GM12878 (cell line): ENCODE data around the gene CAPN3. TPM values are rescaled to one million over a fixed set of nuclear protein-coding genes. Genes with fewer than 3 reads are reported as not detected.

ENCODE experiments used
- ATAC-seq: fragments of 200-7000 bp; cut with Tn5 transposase; 3 replicates; pipeline ENCODE4 v1.9.1; 2020; ENCODE audit warnings: mild to moderate bottlenecking, moderate library complexity
- BruUV-seq: library from RNA; stranded (reverse); fragments of 400-500 nt; replicated peaks from 2 replicates; lab custom pipeline; 2021; lab: Mats Ljungman, UMichigan
- CTCF ChIA-PET: fragments of 300-600 bp; sonication (Branson Sonifier 250); formaldehyde crosslinking; extraction: SDS; loops from one replicate; lab custom pipeline; 2021; ENCODE audit warnings: inconsistent platforms; lab: Yijun Ruan, JAX
- POLR2A ChIA-PET: fragments of 350-600 bp; formaldehyde crosslinking; extraction: SDS; loops from one replicate; lab custom pipeline; 2021; ENCODE audit warnings: inconsistent platforms; lab: Charles Lee
- RAD21 ChIA-PET: fragments of 300-600 bp; sonication (Branson Sonifier 250); formaldehyde crosslinking; loops from one replicate; lab custom pipeline; 2023; ENCODE audit warnings: antibody characterized with exemption; ENCODE audit not compliant: unreplicated experiment; lab: Charles Lee
- SMC1A ChIA-PET: fragments of 300-600 bp; sonication (Branson Sonifier 250); formaldehyde crosslinking; loops from one replicate; lab custom pipeline; 2023; ENCODE audit not compliant: unreplicated experiment, uncharacterized antibody; lab: Charles Lee
- DNase-seq: peaks from one replicate; pipeline ENCODE4 v3.0.0-alpha.2; 2011; ENCODE audit warnings: low read depth, low spot score
- FAIRE-seq: peaks from 3 replicates; lab custom pipeline; 2011; peaks lifted over from hg19 to GRCh38; lab: Jason Lieb, UNC
- H2AFZ ChIP-seq: 2 replicates; pipeline ENCODE4 v1.6.0; 2011; ENCODE audit warnings: low read depth, low read length, control low read depth; ENCODE audit not compliant: control insufficient read depth
- H3K27ac ChIP-seq: 2 replicates; pipeline ENCODE4 v1.5.1; 2011; ENCODE audit warnings: control low read depth; ENCODE audit not compliant: control insufficient read depth, insufficient read depth
- H3K27me3 ChIP-seq, 2 experiments: replicated peaks in 1 of 2; 2 replicates each; pipeline versions ENCODE4 v1.6.0 to v1.6.1; 2011; ENCODE audit warnings: low read length in 1 of 2; ENCODE audit not compliant: control insufficient read depth in 2 of 2, insufficient read depth in 2 of 2
- H3K36me3 ChIP-seq, 2 experiments: 2 replicates each; pipeline ENCODE4 v1.5.1; 2011; ENCODE audit warnings: low read length in 1 of 2; ENCODE audit not compliant: control insufficient read depth in 2 of 2, insufficient read depth in 2 of 2
- H3K4me1 ChIP-seq: 2 replicates; pipeline ENCODE4 v1.6.1; 2011; ENCODE audit warnings: mild to moderate bottlenecking, low read length, moderate library complexity, mixed read lengths; ENCODE audit not compliant: control insufficient read depth, insufficient read depth
- H3K4me2 ChIP-seq: 2 replicates; pipeline ENCODE4 v1.6.0; 2011; ENCODE audit warnings: control low read depth; ENCODE audit not compliant: control insufficient read depth, insufficient read depth
- H3K4me3 ChIP-seq: fragments of 200-600 bp; sonication (generic); 2 replicates; pipeline ENCODE4 v1.5.1; 2016
- H3K79me2 ChIP-seq: 2 replicates; pipeline ENCODE4 v1.6.0; 2011; ENCODE audit warnings: low read length; ENCODE audit not compliant: control insufficient read depth, insufficient read depth
- H3K9ac ChIP-seq: 2 replicates; pipeline ENCODE4 v1.8.0; 2011; ENCODE audit warnings: low read length, control low read depth, mixed read lengths; ENCODE audit not compliant: control insufficient read depth, insufficient read depth
- H3K9me3 ChIP-seq: replicated peaks from 3 replicates; pipeline ENCODE4 v1.5.1; 2011; ENCODE audit warnings: mild to moderate bottlenecking, low read length; ENCODE audit not compliant: control insufficient read depth, insufficient read depth
- H4K20me1 ChIP-seq: 2 replicates; pipeline ENCODE4 v1.6.0; 2011; ENCODE audit not compliant: control insufficient read depth, insufficient read depth
- ATF3 ChIP-seq: IDR thresholded peaks from 2 replicates; pipeline ENCODE4 v1.6.1; 2011; ENCODE audit warnings: low read depth, mild to moderate bottlenecking, low read length, moderate library complexity, borderline replicate concordance; ENCODE audit errors: extremely low read depth
- CBFB ChIP-seq: IDR thresholded peaks from 2 replicates; pipeline ENCODE4 v1.6.1; 2016; ENCODE audit warnings: antibody characterized with exemption, low read depth
- CEBPB ChIP-seq, 2 experiments: fragments of 150-350 bp in 1 of 2; IDR thresholded peaks; 2 replicates each; pipeline ENCODE4 v1.6.1; 2012 to 2014; ENCODE audit warnings: low read depth in 2 of 2, low read length in 2 of 2, borderline replicate concordance in 1 of 2, inconsistent platforms in 1 of 2
- GABPA ChIP-seq: IDR thresholded peaks from 2 replicates; pipeline ENCODE4 v1.6.1; 2014; ENCODE audit warnings: antibody characterized with exemption, low read depth, mild to moderate bottlenecking, inconsistent platforms
- MEF2B ChIP-seq: fragments of 450-650 bp; IDR thresholded peaks from 2 replicates; pipeline ENCODE4 v1.6.1; 2018; ENCODE audit warnings: mild to moderate bottlenecking, moderate library complexity; ENCODE audit not compliant: partially characterized antibody, poor library complexity, severe bottlenecking
- MTA2 ChIP-seq: fragments of 450-650 bp; IDR thresholded peaks from 2 replicates; pipeline ENCODE4 v1.6.1; 2016; ENCODE audit warnings: low read depth, mild to moderate bottlenecking, moderate library complexity
- MYB ChIP-seq: fragments of 150-350 bp; IDR thresholded peaks from 2 replicates; pipeline ENCODE4 v1.6.1; 2014; ENCODE audit warnings: mild to moderate bottlenecking, low read depth, low read length, borderline replicate concordance
- PAX8 ChIP-seq: fragments of 450-650 bp; IDR thresholded peaks from 2 replicates; pipeline ENCODE4 v1.6.1; 2017; ENCODE audit warnings: mild to moderate bottlenecking, moderate library complexity
- ZNF24 ChIP-seq: fragments of 450-650 bp; IDR thresholded peaks from 2 replicates; pipeline ENCODE4 v1.6.1; 2017; ENCODE audit warnings: antibody characterized with exemption, mild to moderate bottlenecking
- WGBS: methylation state at CpG from one replicate; pipeline ENCODE4 v1.1.6; 2016; ENCODE audit warnings: low lambda C conversion rate; ENCODE audit not compliant: insufficient replicate concordance, insufficient coverage; ENCODE audit errors: missing lambda C conversion rate; 5-methylcytosine and 5-hydroxymethylcytosine counted together
- in situ Hi-C: fragments of 300-500 bp; cut with MboI; formaldehyde crosslinking; loops from 9 replicates; pipeline ENCODE4 v1.14.3; 2018; ENCODE audit warnings: mixed read lengths
- intact Hi-C: fragments of 100-400 bp; cut with micrococcal nuclease; formaldehyde crosslinking; loops from one replicate; pipeline ENCODE4 v1.14.2; 2022; ENCODE audit not compliant: unreplicated experiment
- polyA plus RNA-seq, 11 experiments: library from polyadenylated mRNA; depleted of rRNA in 4 of 11; unstranded in 6 of 11; stranded (reverse) in 5 of 11; fragments of >200 nt; fragmentation: Nextera tagmentation in 4 of 11; fragmentation: Illumina TruSeq in 1 of 11; extraction: Ambion mirVana in 4 of 11; extraction: Trizol in 1 of 11; gene quantifications; 1 replicate in 1 of 11; 2 replicates in 10 of 11; pipeline versions ENCODE4 v1.2.1 to v1.2.3, GENCODE V29; 2011 to 2016; ENCODE audit warnings: inconsistent platforms in 2 of 11, missing spikeins in 2 of 11, low read depth in 1 of 11
- total RNA-seq, 4 experiments: library from RNA; depleted of rRNA in 3 of 4; stranded (reverse); fragments of >200 nt in 3 of 4; fragmentation: Illumina TruSeq in 1 of 4; extraction: Trizol in 1 of 4; gene quantifications; 2 replicates each; pipeline versions ENCODE4 v1.2.1 to v1.2.3, GENCODE V29; 2013 to 2021
- TF ChIP-seq, protein P1 (sequence below): IDR thresholded peaks from 2 replicates; pipeline ENCODE4 v1.6.1; 2012; ENCODE audit warnings: low read depth, low read length, improper control_type of control experiment
- TF ChIP-seq, protein P2 (sequence below): fragments of 450-650 bp; IDR thresholded peaks from 2 replicates; pipeline ENCODE4 v1.6.1; 2017; ENCODE audit warnings: antibody characterized with exemption, mild to moderate bottlenecking, moderate library complexity

CAPN3 gene
- total and polyA plus RNA-seq, 10 of the 15 experiments (the other 5 are each of a cell fraction or from before 2014, with no cell fraction given): 1.1 to 3.8 (median 2.4) TPM

GRCh38 chr15:42356851-42357250 is 2.5 kb upstream of the CAPN3 start (continued):
- TF ChIP-seq MTA2 (no peak), GABPA (no peak)

GRCh38 chr15:42358141-42358540 is 1.2 kb upstream of the CAPN3 start:
- DNase-seq: no peak
- no peak for FAIRE-seq
- Histone ChIP-seq H4K20me1 (no peaks in the 10 kb centered on the region), H3K9me3 (no peaks in the 10 kb centered on the region), H3K27me3 (no peaks in the 10 kb centered on the region), H3K27ac (no peak overlapping the region), H2AFZ (no peak overlapping the region), H3K79me2 (no peaks in the 10 kb centered on the region), H3K4me1 (no peaks in the 10 kb centered on the region), H3K4me3 (no peak overlapping the region), H3K9ac (no peak overlapping the region), H3K4me2 (no peak overlapping the region), H3K36me3 (peaks cover 0 to 3% of the 10 kb centered on the region in 2 experiments; a peak in 1 of 4 replicates)
- in situ Hi-C loops: no loop called here
- TF ChIP-seq, protein P1, sequence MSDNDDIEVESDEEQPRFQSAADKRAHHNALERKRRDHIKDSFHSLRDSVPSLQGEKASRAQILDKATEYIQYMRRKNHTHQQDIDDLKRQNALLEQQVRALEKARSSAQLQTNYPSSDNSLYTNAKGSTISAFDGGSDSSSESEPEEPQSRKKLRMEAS: no peak
- no peak for TF ChIP-seq ATF3
- TF ChIP-seq, protein P2, sequence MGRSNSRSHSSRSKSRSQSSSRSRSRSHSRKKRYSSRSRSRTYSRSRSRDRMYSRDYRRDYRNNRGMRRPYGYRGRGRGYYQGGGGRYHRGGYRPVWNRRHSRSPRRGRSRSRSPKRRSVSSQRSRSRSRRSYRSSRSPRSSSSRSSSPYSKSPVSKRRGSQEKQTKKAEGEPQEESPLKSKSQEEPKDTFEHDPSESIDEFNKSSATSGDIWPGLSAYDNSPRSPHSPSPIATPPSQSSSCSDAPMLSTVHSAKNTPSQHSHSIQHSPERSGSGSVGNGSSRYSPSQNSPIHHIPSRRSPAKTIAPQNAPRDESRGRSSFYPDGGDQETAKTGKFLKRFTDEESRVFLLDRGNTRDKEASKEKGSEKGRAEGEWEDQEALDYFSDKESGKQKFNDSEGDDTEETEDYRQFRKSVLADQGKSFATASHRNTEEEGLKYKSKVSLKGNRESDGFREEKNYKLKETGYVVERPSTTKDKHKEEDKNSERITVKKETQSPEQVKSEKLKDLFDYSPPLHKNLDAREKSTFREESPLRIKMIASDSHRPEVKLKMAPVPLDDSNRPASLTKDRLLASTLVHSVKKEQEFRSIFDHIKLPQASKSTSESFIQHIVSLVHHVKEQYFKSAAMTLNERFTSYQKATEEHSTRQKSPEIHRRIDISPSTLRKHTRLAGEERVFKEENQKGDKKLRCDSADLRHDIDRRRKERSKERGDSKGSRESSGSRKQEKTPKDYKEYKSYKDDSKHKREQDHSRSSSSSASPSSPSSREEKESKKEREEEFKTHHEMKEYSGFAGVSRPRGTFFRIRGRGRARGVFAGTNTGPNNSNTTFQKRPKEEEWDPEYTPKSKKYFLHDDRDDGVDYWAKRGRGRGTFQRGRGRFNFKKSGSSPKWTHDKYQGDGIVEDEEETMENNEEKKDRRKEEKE: no peak
- TF ChIP-seq ZNF24: no peak
- no peak for TF ChIP-seq MYB
- no peak for TF ChIP-seq CBFB
- no peak for TF ChIP-seq CEBPB (IDR thresholded peaks at IDR 0.05; ENCODE audit: borderline replicate concordance in 1 of 2, low read depth in 2 of 2, low read length in 2 of 2)
- TF ChIP-seq PAX8: no peak
- no peak for TF ChIP-seq MEF2B
- ChIA-PET RAD21 (no interaction called here), POLR2A (no interaction called here), SMC1A (no interaction called here), CTCF (no interaction called here)
- intact Hi-C loops: no loop called here
- 98% methylated on average over 2 of the region's 2 CpGs for WGBS
- no peak for ATAC-seq
- BruUV-seq: no TSS peak
